Measurements from ENCODE around the gene CDH16.

Gene CDH16

DNA sequence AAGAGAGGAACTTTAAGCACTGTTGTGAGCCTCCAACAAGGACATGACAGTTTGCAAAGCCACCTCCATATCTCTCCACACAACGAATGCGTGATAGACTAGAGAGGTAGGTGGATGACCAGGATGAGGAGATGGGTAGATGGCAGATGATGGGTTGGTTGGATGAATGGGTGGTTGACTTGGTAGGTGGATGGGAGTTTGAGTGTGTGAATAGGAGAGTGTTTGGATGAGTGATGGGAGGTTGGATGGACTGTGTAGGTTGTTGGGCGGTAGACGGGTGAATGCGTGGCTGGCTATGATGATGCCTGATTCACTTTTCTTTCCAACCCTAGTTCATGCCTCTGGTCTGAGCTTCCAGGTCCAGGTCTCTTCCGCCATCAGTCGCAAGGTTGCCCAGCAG is 4.1 kb downstream of the CDH16 start:
- Histone ChIP-seq H3K27me3 (ENCODE audit: insufficient read depth, low read length) (peaks cover 14% of the 10 kb centered on the region), H3K4me3 (ENCODE audit: low read length) (no peak overlapping the region), H3K27ac (ENCODE audit: low read length) (no peak overlapping the region), H3K4me1 (ENCODE audit: insufficient read depth, low read length) (no peaks in the 10 kb centered on the region), H3K9ac (ENCODE audit: low read depth, low read length) (no peak overlapping the region), H3K36me3 (ENCODE audit: insufficient read depth, low read depth, low read length) (no peaks in the 10 kb centered on the region), H3K9me3 (ENCODE audit: insufficient read depth, low read depth, low read length) (no peaks in the 10 kb centered on the region)

DNA sequence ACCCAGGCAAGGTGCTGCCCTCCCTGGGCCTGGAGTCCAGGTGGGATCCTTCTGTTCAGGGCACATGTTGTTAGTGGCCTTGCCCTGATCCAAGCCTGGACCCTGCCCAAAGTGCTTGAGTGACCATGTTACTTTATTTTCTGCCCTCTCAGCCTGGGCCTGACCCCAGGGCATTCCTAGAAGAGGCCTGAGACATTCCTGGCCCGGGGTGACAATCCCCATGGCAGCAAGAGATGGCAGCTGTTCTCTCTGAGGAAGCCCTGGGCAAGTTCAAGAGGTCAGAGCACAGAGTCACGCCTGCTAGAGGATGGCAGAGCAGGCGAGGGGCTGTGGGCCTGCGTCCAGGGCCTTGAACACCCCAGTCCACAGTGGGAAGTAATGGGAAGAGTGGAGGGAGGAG is 5.0 kb downstream of the CDH16 start:
- H3K27me3 ChIP-seq (ENCODE audit: insufficient read depth, low read length) = peaks cover 8% of the 10 kb centered on the region
- H3K4me1 ChIP-seq (ENCODE audit: insufficient read depth, low read length) = no peaks in the 10 kb centered on the region
- no peaks in the 10 kb centered on the region for H3K9me3 ChIP-seq (ENCODE audit: insufficient read depth, low read depth, low read length)
- H3K4me3 ChIP-seq (ENCODE audit: low read length) = no peak overlapping the region
- no peak overlapping the region for H3K27ac ChIP-seq (ENCODE audit: low read length)
- H3K9ac ChIP-seq (ENCODE audit: low read depth, low read length) = no peak overlapping the region
- H3K36me3 ChIP-seq (ENCODE audit: insufficient read depth, low read depth, low read length) = no peaks in the 10 kb centered on the region

GRCh38 chr16:66913081-66913480 is 5.6 kb downstream of the CDH16 start:
- no peak overlapping the region for H3K9ac ChIP-seq (ENCODE audit: low read depth, low read length)
- H3K27me3 ChIP-seq (ENCODE audit: insufficient read depth, low read length) = peaks cover 8% of the 10 kb centered on the region
- no peak overlapping the region for H3K27ac ChIP-seq (ENCODE audit: low read length)
- no peaks in the 10 kb centered on the region for H3K4me1 ChIP-seq (ENCODE audit: insufficient read depth, low read length)
- no peaks in the 10 kb centered on the region for H3K9me3 ChIP-seq (ENCODE audit: insufficient read depth, low read depth, low read length)
- no peaks in the 10 kb centered on the region for H3K36me3 ChIP-seq (ENCODE audit: insufficient read depth, low read depth, low read length)
- H3K4me3 ChIP-seq (ENCODE audit: low read length) = no peak overlapping the region

DNA sequence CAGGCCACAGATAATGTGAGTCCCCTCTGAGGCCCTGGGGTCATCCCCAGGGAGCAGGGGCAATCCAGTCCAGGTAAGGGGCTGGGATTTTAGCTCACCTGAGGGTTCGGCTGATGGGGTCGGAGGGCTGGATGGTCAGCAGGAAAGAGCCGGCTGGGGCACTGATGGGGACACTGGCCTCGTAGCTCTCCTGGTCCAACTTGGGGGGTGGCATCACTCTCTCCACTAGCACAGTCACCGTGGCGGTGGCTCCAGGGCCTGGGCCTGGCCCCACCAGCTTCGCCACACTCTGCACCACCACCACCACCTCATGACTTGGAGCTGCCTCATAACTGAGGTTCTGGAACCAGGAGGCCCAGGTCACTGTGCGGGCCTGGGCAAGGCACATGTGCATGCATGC is 6.9 kb downstream of the CDH16 start:
- Histone ChIP-seq H3K9ac (ENCODE audit: low read depth, low read length) (no peak overlapping the region), H3K27me3 (ENCODE audit: insufficient read depth, low read length) (peaks cover 8% of the 10 kb centered on the region), H3K4me3 (ENCODE audit: low read length) (no peak overlapping the region), H3K27ac (ENCODE audit: low read length) (no peak overlapping the region), H3K9me3 (ENCODE audit: insufficient read depth, low read depth, low read length) (no peaks in the 10 kb centered on the region), H3K36me3 (ENCODE audit: insufficient read depth, low read depth, low read length) (no peaks in the 10 kb centered on the region), H3K4me1 (ENCODE audit: insufficient read depth, low read length) (no peaks in the 10 kb centered on the region)

- Histone ChIP-seq H3K4me3 (ENCODE audit: low read length) (no peak overlapping the region), H3K27me3 (ENCODE audit: insufficient read depth, low read length) (peaks cover 2% of the 10 kb centered on the region), H3K9ac (ENCODE audit: low read depth, low read length) (no peak overlapping the region), H3K4me1 (ENCODE audit: insufficient read depth, low read length) (no peaks in the 10 kb centered on the region), H3K36me3 (ENCODE audit: insufficient read depth, low read depth, low read length) (no peaks in the 10 kb centered on the region), H3K27ac (ENCODE audit: low read length) (no peak overlapping the region), H3K9me3 (ENCODE audit: insufficient read depth, low read depth, low read length) (no peaks in the 10 kb centered on the region)
These were observed 7.6 kb downstream of the CDH16 start for GRCh38 chr16:66911112-66911511.

GRCh38 chr16:66910175-66910940 is 8.3 kb downstream of the CDH16 start:
- Histone ChIP-seq H3K9ac (ENCODE audit: low read depth, low read length) (no peak overlapping the region), H3K4me3 (ENCODE audit: low read length) (no peak overlapping the region), H3K36me3 (ENCODE audit: insufficient read depth, low read depth, low read length) (no peaks in the 10 kb centered on the region), H3K9me3 (ENCODE audit: insufficient read depth, low read depth, low read length) (no peaks in the 10 kb centered on the region), H3K27me3 (ENCODE audit: insufficient read depth, low read length) (no peaks in the 10 kb centered on the region; the same call in none of the 2 replicates), H3K4me1 (ENCODE audit: insufficient read depth, low read length) (no peaks in the 10 kb centered on the region), H3K27ac (ENCODE audit: low read length) (no peak overlapping the region)

DNA sequence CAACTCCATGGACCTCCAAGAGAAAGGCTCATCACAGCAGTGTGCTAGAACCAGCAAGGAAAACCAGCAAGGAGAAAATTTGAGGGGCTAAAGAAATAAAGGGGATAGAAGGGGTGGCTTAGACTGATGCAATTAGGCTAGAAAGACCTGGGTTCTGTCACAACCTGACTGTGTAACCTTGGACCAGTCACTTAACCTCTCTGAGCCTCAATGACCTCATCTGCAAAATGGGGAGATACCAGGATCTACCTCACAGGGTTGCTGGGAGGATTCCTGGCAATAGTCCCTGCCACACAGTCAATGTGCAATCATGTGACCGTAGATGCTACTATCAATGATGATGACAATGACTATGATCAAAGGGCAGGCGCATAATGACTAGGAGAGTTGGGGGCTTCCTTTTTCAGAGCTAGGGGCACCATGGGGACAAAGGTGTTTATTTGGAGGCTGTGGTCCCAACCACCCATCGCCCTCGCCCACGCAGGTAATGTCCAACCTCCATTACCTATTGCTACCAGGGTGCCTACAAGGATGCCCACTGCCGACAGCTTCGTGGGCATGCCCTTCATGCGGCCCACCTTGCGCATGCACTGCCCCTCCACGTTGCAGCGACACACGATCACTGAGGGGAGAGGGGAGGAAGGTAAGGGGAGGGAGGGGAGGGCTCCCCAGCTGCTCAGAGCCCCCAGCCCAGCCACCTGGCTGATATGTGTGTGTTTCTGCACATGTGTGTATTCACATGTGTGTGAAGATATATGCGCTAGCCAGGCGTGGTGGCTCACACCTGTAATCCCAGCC is 9.7 kb downstream of the CDH16 start:
- Histone ChIP-seq H3K36me3 (ENCODE audit: insufficient read depth, low read depth, low read length) (no peaks in the 10 kb centered on the region), H3K27ac (ENCODE audit: low read length) (no peak overlapping the region), H3K27me3 (ENCODE audit: insufficient read depth, low read length) (no peaks in the 10 kb centered on the region; the same call in none of the 2 replicates), H3K9me3 (ENCODE audit: insufficient read depth, low read depth, low read length) (no peaks in the 10 kb centered on the region), H3K9ac (ENCODE audit: low read depth, low read length) (no peak overlapping the region), H3K4me1 (ENCODE audit: insufficient read depth, low read length) (no peaks in the 10 kb centered on the region), H3K4me3 (ENCODE audit: low read length) (no peak overlapping the region)

DNA sequence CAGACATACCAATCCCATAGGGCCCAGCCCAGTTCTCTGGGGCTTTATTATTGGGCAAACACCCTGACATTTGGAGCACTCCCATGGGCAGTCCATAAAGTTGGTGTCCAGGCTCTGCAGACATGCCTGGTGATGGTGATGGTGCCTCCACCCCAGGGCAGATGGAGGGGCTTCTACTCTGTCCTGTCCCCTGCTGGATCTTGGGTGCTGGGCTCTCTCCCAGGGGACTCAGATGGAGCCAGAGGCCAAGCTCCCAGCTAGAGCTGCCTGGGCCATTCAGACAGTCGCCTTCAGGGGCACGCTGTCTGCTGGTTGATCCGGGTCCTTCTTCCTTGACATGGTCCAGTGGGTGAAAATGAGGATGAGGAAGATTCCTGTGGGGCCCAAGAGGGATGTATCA is 10.6 kb downstream of the CDH16 start:
- Histone ChIP-seq H3K9ac (ENCODE audit: low read depth, low read length) (no peak overlapping the region), H3K36me3 (ENCODE audit: insufficient read depth, low read depth, low read length) (no peaks in the 10 kb centered on the region), H3K4me1 (ENCODE audit: insufficient read depth, low read length) (no peaks in the 10 kb centered on the region), H3K4me3 (ENCODE audit: low read length) (no peak overlapping the region), H3K27me3 (ENCODE audit: insufficient read depth, low read length) (no peaks in the 10 kb centered on the region; the same call in none of the 2 replicates), H3K27ac (ENCODE audit: low read length) (no peak overlapping the region), H3K9me3 (ENCODE audit: insufficient read depth, low read depth, low read length) (no peaks in the 10 kb centered on the region)

DNA sequence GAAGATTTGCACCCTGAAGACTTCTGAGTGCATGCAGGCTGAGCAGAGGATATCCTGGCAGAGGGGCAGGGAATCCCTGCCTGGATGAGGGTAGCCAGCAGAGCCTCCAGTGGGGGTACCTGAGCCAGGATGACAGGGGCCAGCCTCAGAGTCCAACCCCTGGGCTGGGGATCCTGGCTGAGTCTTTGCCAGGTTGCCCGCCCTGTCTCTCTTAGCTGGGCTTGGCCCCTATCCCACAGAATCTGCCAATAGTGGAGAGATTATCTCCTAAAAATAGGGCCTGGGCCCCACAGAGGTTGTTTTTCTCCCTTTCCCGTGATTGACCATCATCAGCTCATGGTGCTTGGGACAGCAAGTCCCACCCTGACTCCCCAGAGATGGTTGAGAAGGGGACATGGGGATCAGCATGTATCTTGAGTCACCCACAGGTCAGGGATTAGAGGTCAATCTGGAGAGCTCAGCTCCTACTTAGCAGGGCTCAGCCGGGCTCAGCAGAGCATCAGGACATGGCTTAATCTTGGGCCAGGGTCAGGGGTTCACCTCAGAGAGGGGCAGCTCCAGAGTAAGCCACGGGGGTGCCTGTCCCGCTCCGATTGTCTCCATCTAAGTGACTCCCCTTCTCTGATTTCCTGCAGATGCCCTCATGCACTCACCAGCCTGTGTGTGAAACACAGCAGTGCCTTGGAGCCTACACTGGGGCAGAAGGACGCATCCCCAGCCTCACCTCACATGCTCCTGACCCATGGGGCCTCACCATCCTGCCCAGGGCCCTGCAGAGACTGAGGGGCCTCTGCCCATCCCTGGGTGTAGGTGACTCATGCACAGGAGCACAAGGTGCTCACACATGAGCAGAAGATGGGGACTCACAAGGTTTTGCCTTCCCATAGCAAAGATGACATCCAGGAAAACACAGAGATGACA is 11.5 kb downstream of the CDH16 start:
- Histone ChIP-seq H3K36me3 (ENCODE audit: insufficient read depth, low read depth, low read length) (no peaks in the 10 kb centered on the region), H3K27ac (ENCODE audit: low read length) (no peak overlapping the region), H3K9me3 (ENCODE audit: insufficient read depth, low read depth, low read length) (no peaks in the 10 kb centered on the region), H3K27me3 (ENCODE audit: insufficient read depth, low read length) (no peaks in the 10 kb centered on the region; the same call in 1 of the 2 replicates), H3K4me3 (ENCODE audit: low read length) (no peak overlapping the region), H3K9ac (ENCODE audit: low read depth, low read length) (no peak overlapping the region), H3K4me1 (ENCODE audit: insufficient read depth, low read length) (no peaks in the 10 kb centered on the region)

DNA sequence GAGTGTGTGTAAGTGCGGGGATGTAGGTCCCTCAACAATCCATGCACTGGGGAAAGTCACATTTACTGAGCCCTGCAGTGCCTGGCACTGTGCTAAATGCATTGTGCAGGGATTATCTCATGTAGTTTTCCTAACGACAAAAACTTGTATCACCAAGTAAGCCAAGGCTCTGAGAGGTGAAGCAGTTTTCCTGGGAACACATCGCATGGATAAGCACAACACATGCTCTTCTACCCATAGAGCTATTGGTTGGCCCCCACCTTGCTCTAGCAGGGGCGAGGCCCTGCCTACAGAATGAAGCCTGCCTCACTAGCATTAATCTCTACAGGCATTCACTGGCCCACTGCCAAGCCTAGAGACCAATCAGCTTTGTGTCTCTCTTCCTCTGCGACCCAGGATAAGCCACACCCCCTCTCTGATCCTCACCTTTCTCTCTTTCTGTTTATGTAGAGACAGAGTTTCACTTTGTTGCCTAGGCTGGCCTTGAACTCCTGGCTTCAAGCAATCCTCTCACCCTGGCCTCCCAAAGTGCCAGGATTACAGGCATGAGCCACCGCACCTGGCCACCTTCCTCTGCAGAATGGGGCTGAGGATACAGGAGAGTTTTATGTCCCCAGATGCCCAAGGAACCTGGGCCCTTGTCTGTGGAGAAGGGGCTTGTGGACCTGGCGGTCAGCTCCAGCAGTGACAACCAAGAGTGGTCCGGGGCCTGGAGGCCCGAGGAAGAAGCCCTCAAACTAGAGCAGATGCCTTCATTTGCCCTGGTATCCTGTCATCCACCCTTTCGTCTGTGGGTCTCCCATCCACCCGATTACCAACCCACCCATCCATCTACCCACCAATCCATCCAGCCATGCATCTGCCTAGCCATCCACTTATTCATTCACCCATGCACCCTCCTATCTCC is 12.8 kb downstream of the CDH16 start:
- H3K36me3 ChIP-seq (ENCODE audit: insufficient read depth, low read depth, low read length) = no peaks in the 10 kb centered on the region
- H3K9ac ChIP-seq (ENCODE audit: low read depth, low read length) = no peak overlapping the region
- H3K4me1 ChIP-seq (ENCODE audit: insufficient read depth, low read length) = no peaks in the 10 kb centered on the region
- H3K27ac ChIP-seq (ENCODE audit: low read length) = no peak overlapping the region
- H3K27me3 ChIP-seq (ENCODE audit: insufficient read depth, low read length) = no peaks in the 10 kb centered on the region; the same call in 1 of the 2 replicates
- no peaks in the 10 kb centered on the region for H3K9me3 ChIP-seq (ENCODE audit: insufficient read depth, low read depth, low read length)
- no peak overlapping the region for H3K4me3 ChIP-seq (ENCODE audit: low read length)

All from iPS-20b (cell line).